Heart right ventricle (tissue), 16 donors: Measurements from ENCODE around the gene LRRC75B. TPM values are rescaled to one million over a fixed set of nuclear protein-coding genes. Genes with fewer than 3 reads are reported as not detected.

Experiments
- ATAC-seq, 8 donors: fragments of 200-7000 bp; cut with Tn5 transposase; one replicate each; pipeline ENCODE4 v1.9.1; 2020; ENCODE audit warnings: mild to moderate bottlenecking in 8 of 8, moderate library complexity in 8 of 8, moderate number of reproducible peaks in 1 of 8
- DNase-seq, 2 donors: peaks; one replicate each; pipeline ENCODE4 v3.0.0-alpha.2; 2020
- H3K27ac ChIP-seq, 10 donors: fragments of 200-600 bp; sonication (generic) in 2 of 10; one replicate each; pipeline versions ENCODE4 v1.5.0 to v1.8.0; 2020 to 2022; ENCODE audit warnings: mild to moderate bottlenecking in 3 of 10
- H3K27me3 ChIP-seq, 7 donors: fragments of 200-600 bp; one replicate each; pipeline ENCODE4 v1.8.0; 2021 to 2022; ENCODE audit warnings: mild to moderate bottlenecking in 2 of 7
- H3K36me3 ChIP-seq, 9 donors: fragments of 200-600 bp; sonication (generic) in 1 of 9; one replicate each; pipeline versions ENCODE4 v1.5.0 to v1.8.0; 2020 to 2022; ENCODE audit warnings: mild to moderate bottlenecking in 2 of 9
- H3K4me1 ChIP-seq, 9 donors: fragments of 200-600 bp; sonication (generic) in 1 of 9; one replicate each; pipeline versions ENCODE4 v1.5.0 to v1.8.0; 2020 to 2022; ENCODE audit warnings: mild to moderate bottlenecking in 4 of 9
- H3K4me3 ChIP-seq, 10 donors: fragments of 200-600 bp; sonication (generic) in 2 of 10; one replicate each; pipeline versions ENCODE4 v1.5.0 to v1.8.0; 2020 to 2022; ENCODE audit warnings: mild to moderate bottlenecking in 7 of 10, moderate library complexity in 2 of 10
- H3K9me3 ChIP-seq, 11 donors: fragments of 200-600 bp in 10 of 11; sonication (generic) in 2 of 11; one replicate each; pipeline versions ENCODE4 v1.5.0 to v1.8.0; 2013 to 2022; ENCODE audit warnings: mild to moderate bottlenecking in 2 of 11, control low read depth in 1 of 11, moderate library complexity in 1 of 11
- CTCF ChIP-seq, 9 donors: fragments of 200-600 bp; sonication (generic) in 2 of 9; IDR thresholded peaks; one replicate each; pipeline versions ENCODE4 v1.5.0 to v1.8.0; 2021 to 2022; ENCODE audit warnings: antibody characterized with exemption in 9 of 9, mild to moderate bottlenecking in 5 of 9, moderate library complexity in 1 of 9
- WGBS, 2 donors: extraction: QIAGEN DNeasy Blood & Tissue Kit; methylation state at CpG; one replicate each; pipeline ENCODE4 v1.1.7; 2013; ENCODE audit warnings: inconsistent platforms in 1 of 2; 5-methylcytosine and 5-hydroxymethylcytosine counted together
- intact Hi-C, 10 donors: fragments of 100-400 bp; cut with DNase I; formaldehyde crosslinking; loops; one replicate each; pipeline versions ENCODE4 v1.11.1 to v1.14.2; 2022
- polyA plus RNA-seq, 2 donors: library from polyadenylated mRNA; stranded (reverse); fragments of 200-250 nt; gene quantifications; one replicate each; pipeline ENCODE4 v1.2.3, GENCODE V29; 2013
- total RNA-seq, 10 donors: library from RNA; stranded (reverse); fragmentation: NEBNext Ultra II Directional in 3 of 10; extraction: Animal tissue kit (Norgen Biotek cat#: 25700) in 3 of 10; gene quantifications; one replicate each; pipeline versions ENCODE4 v1.2.1 to v1.2.4, GENCODE V29; 2021 to 2023
- donor health status: Arrhythmogenic right ventricular cardiomyopathy.
- donor health status: ischemic (EF 13 %, LVEDD 7.1; RV severe dilation, severe dysfunction).
- donor health status: healthy with polysubstance abuse.
- donor health status: DM: no; HTN: yes; CAD: no.
- donor health status: DM: no; HTN: no; CAD: no.
- donor health status: ischemic (EF 25% LVEDD 6.9; RV normal size, moderate dysfunction).
- donor health status: ischemic (EF 25% LVEDD 5.7; RV mildly dilated, moderate dysfunction).
- donor health status: healthy.
- donor health status: DM: yes; HTN: yes; CAD: no.
- donor health status: Ischemic cardiomyopathy.
- donor health status: ischemic (EF 35%, LVEDD 5.7; RV mildly dilated, moderate dysfunction).
- donor health status: nonischemic (EF 11% LVEDD 7.7; RV severe dilation, severe dysfunction).
- donor health status: DM: yes; HTN: yes; CAD: no.
- donor health status: PGD.
- donor health status: ischemic (EF 29% LVEDD 5.4; RV normal size, mild dysfunction).
- donor health status: nonischemic (EF 23%, LVEDD 6.1; RV moderate dilation, normal function).

The LRRC75B gene
- total and polyA plus RNA-seq, 12 donors = 2.0 to 12.4 (median 4.3) TPM

DNA sequence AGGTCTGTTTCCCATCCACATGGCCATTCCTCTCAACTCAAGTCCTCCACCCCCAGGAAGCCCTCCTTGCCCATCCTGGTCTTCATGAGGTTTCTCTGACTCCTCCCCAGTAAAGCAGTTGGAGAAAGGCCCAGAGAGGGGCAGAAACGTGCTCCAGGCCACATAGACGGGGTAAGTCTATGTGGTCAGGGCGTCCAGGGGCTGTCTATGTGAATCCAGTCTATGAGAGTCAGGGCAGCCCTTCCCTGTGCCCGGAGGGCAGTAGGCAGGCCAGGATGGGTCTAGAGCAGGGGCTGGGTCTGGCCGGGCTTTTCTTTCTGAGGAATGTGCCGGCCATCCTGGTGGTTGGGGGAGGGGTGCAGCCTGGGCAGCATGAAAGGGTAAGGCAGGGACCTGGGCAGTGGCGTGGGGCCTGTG, 49.7 kb downstream of the LRRC75B start:
- intact Hi-C loops = no loop called here
- Histone ChIP-seq H3K36me3 (peaks cover 6 to 95% (median 53%) of the 10 kb centered on the region in 9 donors), H3K27me3 (no peaks in the 10 kb centered on the region), H3K27ac (peak overlapping the region in 5 of 10 donors; percentile 1 to 55 (median 44)), H3K9me3 (no peaks in the 10 kb centered on the region), H3K4me3 (no peak overlapping the region), H3K4me1 (peaks cover 3 to 55% (median 38%) of the 10 kb centered on the region in 9 donors)
- no peak for TF ChIP-seq CTCF (IDR thresholded peaks at IDR 0.05)
- 77 to 80% methylated on average over 7 of the region's 7 CpGs for WGBS, 2 donors
- ATAC-seq (peak in 5 of 8 donors; percentile 2 to 28 (median 8)), DNase-seq (no peak)

GRCh38 chr22:24542641-24543040, 50.2 kb downstream of the LRRC75B start:
- WGBS, 2 donors = 61 to 66% methylated on average over 9 of the region's 9 CpGs
- H3K27me3 ChIP-seq = no peaks in the 10 kb centered on the region
- no peak for TF ChIP-seq CTCF (IDR thresholded peaks at IDR 0.05)
- ATAC-seq (peak; percentile 39 to 87 (median 63)), DNase-seq (peak; percentile 49 to 64)
- peak overlapping the region in 5 of 10 donors; percentile 3 to 70 (median 47) for H3K27ac ChIP-seq
- H3K9me3 ChIP-seq = no peaks in the 10 kb centered on the region
- intact Hi-C loops = no loop called here
- no peak overlapping the region for H3K4me3 ChIP-seq
- H3K36me3 ChIP-seq = peaks cover 6 to 94% (median 48%) of the 10 kb centered on the region in 9 donors
- peaks cover 3 to 55% (median 38%) of the 10 kb centered on the region in 9 donors for H3K4me1 ChIP-seq

DNA sequence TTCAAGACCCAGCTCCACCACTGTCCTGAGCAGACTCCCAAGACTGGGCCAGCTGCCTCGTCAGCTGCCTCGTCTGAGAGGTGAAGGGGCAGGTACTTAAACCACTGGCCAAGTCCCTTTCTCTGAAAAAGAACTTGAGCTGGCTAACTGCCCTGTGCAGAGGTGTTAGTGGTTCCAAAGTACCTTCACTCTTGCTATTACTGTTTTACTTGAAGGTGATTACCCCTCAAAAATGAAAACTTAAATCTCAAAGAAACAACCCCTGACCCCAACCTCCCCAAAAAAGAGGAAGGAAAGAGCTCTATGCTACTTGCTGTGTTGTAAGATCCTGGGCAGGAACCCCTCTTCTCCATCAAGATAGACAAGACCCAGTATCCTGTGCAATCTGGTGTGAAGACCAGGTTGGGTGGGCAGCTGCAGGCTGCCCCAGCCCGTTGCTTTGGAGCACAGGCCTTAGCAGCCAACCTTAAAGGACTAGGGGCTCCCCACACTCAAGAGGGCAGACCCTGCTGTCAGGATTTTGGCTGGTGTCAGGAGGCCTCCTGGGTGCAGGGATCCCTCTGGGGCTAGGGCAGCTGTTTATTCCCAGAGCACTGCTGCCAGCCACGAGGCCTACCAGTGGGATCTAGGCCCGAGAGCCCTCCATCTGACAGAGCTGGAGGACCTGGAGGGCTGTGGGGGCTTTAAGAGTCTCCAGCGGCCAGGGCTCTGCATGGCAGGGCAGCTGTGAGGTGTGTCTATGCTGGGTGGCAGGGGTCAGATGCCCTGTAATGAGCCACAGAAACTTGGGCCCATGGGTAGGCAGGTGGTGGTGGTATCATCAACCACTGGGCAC, 51.0 kb downstream of the LRRC75B start:
- WGBS, 2 donors = 74 to 85% methylated on average over 6 of the region's 6 CpGs
- peaks cover 3 to 51% (median 38%) of the 10 kb centered on the region in 9 donors for H3K4me1 ChIP-seq

GRCh38 chr22:24540470-24540869, 52.4 kb downstream of the LRRC75B start:
- no peak overlapping the region for H3K4me3 ChIP-seq
- ATAC-seq (no peak), DNase-seq (no peak)
- H3K36me3 ChIP-seq = peaks cover 6 to 78% (median 32%) of the 10 kb centered on the region in 9 donors
- H3K9me3 ChIP-seq = no peaks in the 10 kb centered on the region
- H3K27ac ChIP-seq = no peak overlapping the region
- H3K27me3 ChIP-seq = no peaks in the 10 kb centered on the region
- no peak for TF ChIP-seq CTCF (IDR thresholded peaks at IDR 0.05)
- H3K4me1 ChIP-seq = peaks cover 3 to 46% (median 33%) of the 10 kb centered on the region in 9 donors
- 82 to 88% methylated on average over 2 of the region's 2 CpGs for WGBS, 2 donors
- intact Hi-C loops = no loop called here

More for the DNA sequence above, 51.0 kb downstream of the LRRC75B start:
- TF ChIP-seq CTCF (IDR thresholded peaks at IDR 0.05) = no peak
- Histone ChIP-seq H3K36me3 (peaks cover 6 to 91% (median 40%) of the 10 kb centered on the region in 9 donors), H3K27ac (peak overlapping the region in 5 of 10 donors; percentile 3 to 70 (median 47)), H3K4me3 (no peak overlapping the region), H3K9me3 (no peaks in the 10 kb centered on the region), H3K27me3 (no peaks in the 10 kb centered on the region)
- DNase-seq (no peak), ATAC-seq (peak in 1 of 8 donors; percentile 2)
- intact Hi-C loops = no loop called here
